Frontal cortex (tissue), 4 donors: ENCODE data around the gene ENO1. TPM values are rescaled to one million over a fixed set of nuclear protein-coding genes. Genes with fewer than 3 reads are reported as not detected.
A peak's percentile ranks its signal among the peaks of the same experiment; 100 is the strongest.
"Not testable (repeated sequence)": the region's sequence is repeated elsewhere in the genome, so short reads cannot be mapped to it uniquely, and the experiment has no call there.

Experiments used
- DNase-seq, 2 donors: peaks; one replicate each; pipeline ENCODE4 v3.0.0; 2012; ENCODE audit warnings: low spot score in 2 of 2
- FAIRE-seq: peaks from 2 replicates; lab custom pipeline; 2012; peaks lifted over from hg19 to GRCh38; lab: Jason Lieb, UNC
- total RNA-seq: library from RNA; depleted of rRNA; stranded (reverse); fragments of >200 nt; gene quantifications from one replicate; pipeline ENCODE4 v1.2.3, GENCODE V29; 2014
- donor health status: control.
- donor health status: control.
- donor health status: control.

The ENO1 gene
- total RNA-seq, 1 donor from 2014 or later: 261 TPM

GRCh38 chr1:8854240-8854639, 24.2 kb downstream of the ENO1 start:
- no peak for FAIRE-seq
- no peak for DNase-seq

- FAIRE-seq (no peak), DNase-seq (no peak)
Observed at GRCh38 chr1:8851060-8851459, 27.4 kb downstream of the ENO1 start.

GRCh38 chr1:8848663-8849386, 29.7 kb downstream of the ENO1 start:
- FAIRE-seq (no peak), DNase-seq (peak; percentile 79 to 92)

- DNase-seq: no peak
- FAIRE-seq: no peak
Observed at GRCh38 chr1:8847990-8848389, 30.5 kb downstream of the ENO1 start.

- DNase-seq: no peak
- no peak for FAIRE-seq
Observed at GRCh38 chr1:8846263-8846662, 32.2 kb downstream of the ENO1 start.

- DNase-seq (no peak), FAIRE-seq (no peak)
Observed at GRCh38 chr1:8845104-8846097, 33.1 kb downstream of the ENO1 start.

- FAIRE-seq: no peak
- DNase-seq: no peak
Observed at GRCh38 chr1:8844501-8845006, 33.9 kb downstream of the ENO1 start.

GRCh38 chr1:8841395-8841794, 37.1 kb downstream of the ENO1 start:
- no peak for FAIRE-seq
- DNase-seq: no peak

- no peak for DNase-seq
- no peak for FAIRE-seq
Observed at GRCh38 chr1:8839990-8840389, 38.5 kb downstream of the ENO1 start.

GRCh38 chr1:8835941-8836643, 42.4 kb downstream of the ENO1 start:
- no peak for FAIRE-seq
- DNase-seq: no peak

- DNase-seq (no peak), FAIRE-seq (no peak)
Observed at GRCh38 chr1:8831340-8831739, 47.1 kb downstream of the ENO1 start.

GRCh38 chr1:8830732-8831131, 47.8 kb downstream of the ENO1 start:
- FAIRE-seq, DNase-seq: not testable (repeated sequence)

- DNase-seq: no peak
- FAIRE-seq: no peak
Observed at GRCh38 chr1:8825985-8826481, 52.5 kb downstream of the ENO1 start.

- DNase-seq: no peak
- FAIRE-seq: no peak
Observed at GRCh38 chr1:8823295-8823664, 55.2 kb downstream of the ENO1 start.

- DNase-seq (no peak), FAIRE-seq (no peak)
Observed at GRCh38 chr1:8822373-8823294, 55.9 kb downstream of the ENO1 start.

GRCh38 chr1:8821084-8821483, 57.4 kb downstream of the ENO1 start:
- DNase-seq (no peak), FAIRE-seq (no peak)

GRCh38 chr1:8818789-8819188, 59.7 kb downstream of the ENO1 start:
- FAIRE-seq, DNase-seq: not testable (repeated sequence)

- no peak for FAIRE-seq
Observed at GRCh38 chr1:8818325-8818775, 60.1 kb downstream of the ENO1 start.

More at GRCh38 chr1:8818325-8818775, 60.1 kb downstream of the ENO1 start:
- peak in 1 of 2 donors; percentile 44 for DNase-seq
